ENCODE data around the gene ENDOD1.

ENDOD1 gene

GRCh38 chr11:95154514-95154913 is 64.9 kb downstream of the ENDOD1 start:
- Histone ChIP-seq H3K9me3 (ENCODE audit: insufficient read depth, low read depth, low read length) (no peaks in the 10 kb centered on the region), H3K4me1 (ENCODE audit: insufficient read depth, low read length) (peaks cover under 1% of the 10 kb centered on the region; the same call in 1 of the 2 replicates), H3K36me3 (ENCODE audit: insufficient read depth, low read length) (no peaks in the 10 kb centered on the region), H3K27ac (ENCODE audit: low read depth, low read length) (no peak overlapping the region), H3K27me3 (ENCODE audit: insufficient read depth, low read length) (peaks cover 17% of the 10 kb centered on the region), H3K4me3 (ENCODE audit: low read length) (no peak overlapping the region), H3K9ac (ENCODE audit: low read depth, low read length) (no peak overlapping the region)

- Histone ChIP-seq H3K4me3 (ENCODE audit: low read length) (no peak overlapping the region), H3K9me3 (ENCODE audit: insufficient read depth, low read depth, low read length) (no peaks in the 10 kb centered on the region), H3K4me1 (ENCODE audit: insufficient read depth, low read length) (no peaks in the 10 kb centered on the region), H3K27ac (ENCODE audit: low read depth, low read length) (no peak overlapping the region), H3K36me3 (ENCODE audit: insufficient read depth, low read length) (no peaks in the 10 kb centered on the region), H3K27me3 (ENCODE audit: insufficient read depth, low read length) (peaks cover 8% of the 10 kb centered on the region), H3K9ac (ENCODE audit: low read depth, low read length) (no peak overlapping the region)
- 93% methylated on average over 4 of the region's 4 CpGs for WGBS
Observed at GRCh38 chr11:95155385-95155784, 65.7 kb downstream of the ENDOD1 start.

GRCh38 chr11:95156133-95156721 is 66.6 kb downstream of the ENDOD1 start:
- Histone ChIP-seq H3K36me3 (ENCODE audit: insufficient read depth, low read length) (no peaks in the 10 kb centered on the region), H3K4me3 (ENCODE audit: low read length) (no peak overlapping the region), H3K9me3 (ENCODE audit: insufficient read depth, low read depth, low read length) (no peaks in the 10 kb centered on the region), H3K27me3 (ENCODE audit: insufficient read depth, low read length) (no peaks in the 10 kb centered on the region), H3K9ac (ENCODE audit: low read depth, low read length) (no peak overlapping the region), H3K4me1 (ENCODE audit: insufficient read depth, low read length) (no peaks in the 10 kb centered on the region), H3K27ac (ENCODE audit: low read depth, low read length) (no peak overlapping the region)
- WGBS, result 90% methylated on average over 5 of the region's 5 CpGs

- WGBS, result 89% methylated on average over 7 of the region's 7 CpGs
- Histone ChIP-seq H3K9me3 (ENCODE audit: insufficient read depth, low read depth, low read length) (no peaks in the 10 kb centered on the region), H3K36me3 (ENCODE audit: insufficient read depth, low read length) (no peaks in the 10 kb centered on the region)
Observed at GRCh38 chr11:95156916-95157541, 67.4 kb downstream of the ENDOD1 start.

GRCh38 chr11:95157824-95158223 is 68.2 kb downstream of the ENDOD1 start:
- WGBS, result 94% methylated on average over 1 of the region's 1 CpG
- no peaks in the 10 kb centered on the region for H3K4me1 ChIP-seq (ENCODE audit: insufficient read depth, low read length)
- no peaks in the 10 kb centered on the region for H3K9me3 ChIP-seq (ENCODE audit: insufficient read depth, low read depth, low read length)
- no peaks in the 10 kb centered on the region for H3K36me3 ChIP-seq (ENCODE audit: insufficient read depth, low read length)
- H3K27me3 ChIP-seq (ENCODE audit: insufficient read depth, low read length), result no peaks in the 10 kb centered on the region
- no peak overlapping the region for H3K4me3 ChIP-seq (ENCODE audit: low read length)
- H3K27ac ChIP-seq (ENCODE audit: low read depth, low read length), result no peak overlapping the region
- no peak overlapping the region for H3K9ac ChIP-seq (ENCODE audit: low read depth, low read length)

More at GRCh38 chr11:95156916-95157541, 67.4 kb downstream of the ENDOD1 start:
- Histone ChIP-seq H3K27ac (ENCODE audit: low read depth, low read length) (no peak overlapping the region), H3K27me3 (ENCODE audit: insufficient read depth, low read length) (no peaks in the 10 kb centered on the region), H3K9ac (ENCODE audit: low read depth, low read length) (no peak overlapping the region), H3K4me3 (ENCODE audit: low read length) (no peak overlapping the region), H3K4me1 (ENCODE audit: insufficient read depth, low read length) (no peaks in the 10 kb centered on the region)

- no peaks in the 10 kb centered on the region for H3K4me1 ChIP-seq (ENCODE audit: insufficient read depth, low read length)
- 93% methylated on average over 1 of the region's 1 CpG for WGBS
- H3K36me3 ChIP-seq (ENCODE audit: insufficient read depth, low read length), result no peaks in the 10 kb centered on the region
- H3K9ac ChIP-seq (ENCODE audit: low read depth, low read length), result no peak overlapping the region
- H3K27me3 ChIP-seq (ENCODE audit: insufficient read depth, low read length), result no peaks in the 10 kb centered on the region
- no peak overlapping the region for H3K4me3 ChIP-seq (ENCODE audit: low read length)
- H3K9me3 ChIP-seq (ENCODE audit: insufficient read depth, low read depth, low read length), result no peaks in the 10 kb centered on the region
- H3K27ac ChIP-seq (ENCODE audit: low read depth, low read length), result no peak overlapping the region
Observed at GRCh38 chr11:95161248-95161647, 71.6 kb downstream of the ENDOD1 start.

- Histone ChIP-seq H3K36me3 (ENCODE audit: insufficient read depth, low read length) (no peaks in the 10 kb centered on the region), H3K27ac (ENCODE audit: low read depth, low read length) (no peak overlapping the region), H3K9ac (ENCODE audit: low read depth, low read length) (no peak overlapping the region), H3K9me3 (ENCODE audit: insufficient read depth, low read depth, low read length) (no peaks in the 10 kb centered on the region), H3K4me1 (ENCODE audit: insufficient read depth, low read length) (peaks cover 4% of the 10 kb centered on the region; the same call in 1 of the 2 replicates), H3K4me3 (ENCODE audit: low read length) (no peak overlapping the region), H3K27me3 (ENCODE audit: insufficient read depth, low read length) (no peaks in the 10 kb centered on the region)
- WGBS, result 84% methylated on average over 3 of the region's 4 CpGs
Observed at GRCh38 chr11:95163106-95163505, 73.5 kb downstream of the ENDOD1 start.

GRCh38 chr11:95165638-95166037 is 76.0 kb downstream of the ENDOD1 start:
- Histone ChIP-seq H3K4me3 (ENCODE audit: low read length) (no peak overlapping the region), H3K9me3 (ENCODE audit: insufficient read depth, low read depth, low read length) (no peaks in the 10 kb centered on the region), H3K9ac (ENCODE audit: low read depth, low read length) (no peak overlapping the region)

GRCh38 chr11:95166781-95167180 is 77.1 kb downstream of the ENDOD1 start:
- Histone ChIP-seq H3K36me3 (ENCODE audit: insufficient read depth, low read length) (peaks cover 11% of the 10 kb centered on the region), H3K9ac (ENCODE audit: low read depth, low read length) (no peak overlapping the region), H3K27ac (ENCODE audit: low read depth, low read length) (no peak overlapping the region), H3K4me1 (ENCODE audit: insufficient read depth, low read length) (peaks cover 23% of the 10 kb centered on the region), H3K27me3 (ENCODE audit: insufficient read depth, low read length) (no peaks in the 10 kb centered on the region), H3K4me3 (ENCODE audit: low read length) (no peak overlapping the region), H3K9me3 (ENCODE audit: insufficient read depth, low read depth, low read length) (no peaks in the 10 kb centered on the region)
- 88% methylated on average over 2 of the region's 2 CpGs for WGBS

More at GRCh38 chr11:95165638-95166037, 76.0 kb downstream of the ENDOD1 start:
- Histone ChIP-seq H3K36me3 (ENCODE audit: insufficient read depth, low read length) (peaks cover 1% of the 10 kb centered on the region), H3K4me1 (ENCODE audit: insufficient read depth, low read length) (peaks cover 23% of the 10 kb centered on the region), H3K27ac (ENCODE audit: low read depth, low read length) (no peak overlapping the region), H3K27me3 (ENCODE audit: insufficient read depth, low read length) (no peaks in the 10 kb centered on the region)

GRCh38 chr11:95170294-95170693 is 80.6 kb downstream of the ENDOD1 start:
- WGBS, result 94% methylated on average over 5 of the region's 5 CpGs
- Histone ChIP-seq H3K9ac (ENCODE audit: low read depth, low read length) (no peak overlapping the region), H3K36me3 (ENCODE audit: insufficient read depth, low read length) (peaks cover 44% of the 10 kb centered on the region), H3K27me3 (ENCODE audit: insufficient read depth, low read length) (no peaks in the 10 kb centered on the region), H3K9me3 (ENCODE audit: insufficient read depth, low read depth, low read length) (no peaks in the 10 kb centered on the region), H3K4me1 (ENCODE audit: insufficient read depth, low read length) (peaks cover 23% of the 10 kb centered on the region), H3K4me3 (ENCODE audit: low read length) (no peak overlapping the region), H3K27ac (ENCODE audit: low read depth, low read length) (no peak overlapping the region)

- H3K9me3 ChIP-seq (ENCODE audit: insufficient read depth, low read depth, low read length), result no peaks in the 10 kb centered on the region
- peaks cover 91% of the 10 kb centered on the region for H3K36me3 ChIP-seq (ENCODE audit: insufficient read depth, low read length)
- H3K4me1 ChIP-seq (ENCODE audit: insufficient read depth, low read length), result no peaks in the 10 kb centered on the region
- H3K4me3 ChIP-seq (ENCODE audit: low read length), result no peak overlapping the region
- H3K9ac ChIP-seq (ENCODE audit: low read depth, low read length), result no peak overlapping the region
- 87% methylated on average over 4 of the region's 4 CpGs for WGBS
- no peak overlapping the region for H3K27ac ChIP-seq (ENCODE audit: low read depth, low read length)
- H3K27me3 ChIP-seq (ENCODE audit: insufficient read depth, low read length), result no peaks in the 10 kb centered on the region
Observed at GRCh38 chr11:95175818-95176380, 86.3 kb downstream of the ENDOD1 start.

All from HUES64 (cell line).